ENCODE data around the gene FILIP1.

The FILIP1 gene

DNA sequence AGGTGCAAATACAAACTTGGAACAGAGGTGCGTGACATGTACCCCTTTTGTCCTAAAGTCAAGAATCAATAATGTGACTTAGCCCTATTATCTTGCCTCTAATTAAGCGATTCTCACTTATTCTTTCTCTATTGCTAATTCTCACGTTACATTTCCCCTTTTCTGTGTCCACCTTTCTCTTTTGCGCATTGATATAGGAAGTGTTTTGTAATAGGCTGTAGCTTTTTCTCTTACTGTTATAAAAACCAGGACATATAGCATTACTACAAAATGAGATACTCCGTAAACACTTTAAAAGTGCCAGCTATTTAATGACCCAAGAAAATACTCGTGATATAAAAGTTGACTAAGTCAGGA is 208.3 kb downstream of the FILIP1 start:
- DNase-seq, result no peak

- DNase-seq, result peak; percentile 92
Measured at GRCh38 chr6:75284632-75285282, 208.8 kb downstream of the FILIP1 start, which contains the start of gene TMEM30A. Gene TMEM30A (minus strand): TSS chr6:75284792. CDS start chr6:75284638, 154 bp downstream.

GRCh38 chr6:75283907-75284631 is 209.5 kb downstream of the FILIP1 start:
- no peak for DNase-seq

DNA sequence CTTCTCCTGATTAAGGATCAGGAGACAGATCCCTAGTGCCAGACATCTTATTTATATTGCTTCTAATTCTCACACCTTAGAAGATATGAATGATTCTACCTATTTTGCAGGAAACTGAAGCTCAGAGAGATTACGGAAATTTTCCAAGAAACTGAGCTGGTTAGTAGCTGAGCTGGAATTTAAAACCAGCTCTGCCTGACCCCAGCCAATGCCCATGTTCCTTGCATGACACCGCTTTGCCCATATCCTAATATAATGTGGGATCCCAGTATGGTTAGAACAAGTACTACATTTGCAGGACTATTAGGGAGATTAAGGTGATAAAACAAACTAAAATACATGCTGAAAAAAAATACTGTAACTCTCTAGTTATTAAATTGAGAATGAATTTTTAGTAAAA is 210.9 kb downstream of the FILIP1 start:
- DNase-seq, result no peak

GRCh38 chr6:75281653-75282052 is 211.9 kb downstream of the FILIP1 start:
- DNase-seq, result no peak

DNA sequence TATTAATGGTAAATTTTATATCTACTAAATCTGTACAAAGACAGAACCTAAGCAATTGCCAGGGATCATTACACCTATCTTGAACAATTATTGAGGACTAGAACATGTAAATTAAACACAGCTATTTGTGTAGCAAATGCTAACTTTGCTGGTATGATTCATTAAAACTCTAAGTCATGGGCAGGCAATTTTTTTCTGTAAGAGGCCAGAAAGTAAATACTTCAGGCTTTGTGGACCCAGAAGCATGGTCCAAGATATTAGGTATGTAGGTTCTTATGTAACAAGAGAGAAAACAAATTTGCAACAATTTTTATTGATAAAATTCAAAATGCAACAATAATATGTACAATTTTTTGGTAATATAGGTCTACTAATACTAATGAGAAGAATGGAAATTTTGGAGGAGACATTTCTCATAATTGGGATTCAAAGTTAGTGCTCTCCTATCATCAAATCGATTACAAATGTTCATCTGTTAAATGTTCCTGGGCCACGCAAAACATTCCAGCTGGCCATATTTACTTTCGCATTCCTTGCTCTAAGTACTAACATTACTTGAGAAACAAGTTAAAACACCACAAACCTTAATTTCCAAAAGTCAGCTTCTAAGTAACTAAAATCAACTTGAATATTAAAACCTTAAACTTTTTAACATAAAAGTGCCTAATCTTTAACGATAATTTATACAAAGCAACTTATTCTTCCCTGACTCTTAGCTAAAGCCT is 213.3 kb downstream of the FILIP1 start:
- no peak for DNase-seq

DNA sequence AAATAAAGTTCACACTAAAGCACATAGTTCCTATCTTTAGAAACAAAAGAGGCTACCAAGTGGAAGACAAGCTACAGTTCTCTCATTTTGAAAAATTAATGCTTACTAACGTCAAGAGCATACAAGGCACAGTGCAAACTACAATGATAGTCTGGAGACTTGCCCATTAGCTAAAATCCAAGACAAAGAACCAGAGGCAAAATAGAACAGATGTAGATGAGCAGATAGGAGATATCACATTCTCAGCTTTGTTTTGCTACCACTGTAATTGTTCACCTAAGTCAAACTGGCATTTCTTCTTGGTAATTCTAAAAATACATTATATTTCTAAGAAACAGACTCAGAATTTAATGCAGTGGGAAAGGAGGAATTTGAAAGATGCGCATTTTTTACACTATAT is 214.2 kb downstream of the FILIP1 start:
- DNase-seq, result no peak

- no peak for DNase-seq
Measured at GRCh38 chr6:75278474-75279077, 215.0 kb downstream of the FILIP1 start.

GRCh38 chr6:75275067-75275466 is 218.5 kb downstream of the FILIP1 start:
- no peak for DNase-seq

DNA sequence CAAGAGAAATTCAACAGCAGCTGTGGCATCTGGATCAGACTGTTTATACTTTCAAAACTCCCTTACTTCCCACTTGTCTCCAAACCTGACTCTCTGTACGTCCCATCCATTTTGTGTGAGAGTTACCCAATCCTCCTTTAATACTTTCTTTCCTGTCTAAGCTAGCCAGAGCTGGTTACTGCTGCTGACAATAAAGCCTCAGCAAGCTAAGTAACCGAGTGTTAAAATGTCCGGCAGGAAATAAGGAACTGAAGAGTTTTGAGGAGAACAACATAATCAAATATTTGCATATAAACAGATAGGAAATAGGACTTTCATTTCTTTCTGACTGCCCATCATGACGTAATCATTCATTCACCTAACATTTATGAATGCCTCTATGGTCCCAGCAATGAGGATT is 220.6 kb downstream of the FILIP1 start:
- DNase-seq, result no peak

- no peak for DNase-seq
Measured at GRCh38 chr6:75272145-75272840, 221.3 kb downstream of the FILIP1 start.

GRCh38 chr6:75268988-75269354 is 224.6 kb downstream of the FILIP1 start:
- no peak for DNase-seq

DNA sequence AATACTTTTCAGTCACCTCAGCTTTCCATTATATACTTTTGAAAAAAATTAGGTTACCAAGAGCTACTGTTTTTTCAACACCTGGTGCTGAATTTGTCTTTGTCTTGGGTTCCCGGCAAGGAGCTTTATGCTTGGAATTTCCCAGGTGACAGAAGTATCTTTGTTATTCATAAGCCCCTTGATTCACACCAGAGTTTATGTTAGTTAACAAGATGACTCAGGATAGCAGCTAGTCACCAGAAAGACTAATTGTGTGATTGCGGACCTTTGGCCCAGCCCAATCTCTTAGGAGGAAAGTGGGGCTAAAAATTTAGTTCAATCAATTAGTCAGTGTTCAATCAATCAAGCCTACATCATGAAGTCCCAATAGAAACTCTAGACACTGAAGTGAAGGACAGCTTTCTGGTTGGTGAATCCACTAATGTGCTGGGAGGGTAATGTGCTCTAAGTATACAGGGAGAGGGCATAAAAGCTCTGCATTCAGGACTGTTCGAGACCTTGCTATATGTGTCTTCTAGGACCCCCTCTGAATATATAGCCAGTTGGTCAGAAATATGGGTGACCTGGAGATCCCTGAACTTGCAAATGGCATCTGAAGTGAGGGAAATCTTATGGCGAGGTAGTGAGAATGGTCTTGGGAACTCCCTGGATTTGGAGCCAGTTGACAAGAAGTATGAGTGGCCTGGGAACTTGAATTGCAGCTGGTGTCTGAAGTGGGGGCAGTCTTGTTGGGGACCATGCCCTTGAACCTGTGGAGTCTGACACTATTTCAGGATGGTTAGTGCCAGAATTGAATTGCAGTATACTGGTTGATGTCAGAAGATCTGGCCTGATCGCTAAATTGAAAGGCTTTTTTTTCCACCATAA is 225.2 kb downstream of the FILIP1 start:
- no peak for DNase-seq

DNA sequence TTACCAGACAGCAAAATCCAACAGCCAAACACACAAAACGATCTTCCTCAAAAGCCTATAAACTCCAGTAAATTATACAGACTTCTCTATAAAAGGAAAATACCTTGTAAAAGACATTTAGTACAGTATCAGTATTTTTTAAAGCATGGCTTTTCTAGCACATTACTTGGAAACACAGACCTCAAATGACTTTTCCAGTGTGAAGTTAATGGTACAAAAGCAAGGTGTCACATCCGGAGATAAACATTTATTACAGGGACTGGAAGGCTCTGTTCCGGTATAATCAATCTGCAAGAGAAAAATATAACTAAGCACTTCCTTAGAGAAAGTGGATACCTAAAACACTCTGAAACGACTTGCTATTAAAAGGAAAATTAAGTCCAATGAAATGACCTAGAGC is 226.1 kb downstream of the FILIP1 start:
- DNase-seq, result no peak

DNA sequence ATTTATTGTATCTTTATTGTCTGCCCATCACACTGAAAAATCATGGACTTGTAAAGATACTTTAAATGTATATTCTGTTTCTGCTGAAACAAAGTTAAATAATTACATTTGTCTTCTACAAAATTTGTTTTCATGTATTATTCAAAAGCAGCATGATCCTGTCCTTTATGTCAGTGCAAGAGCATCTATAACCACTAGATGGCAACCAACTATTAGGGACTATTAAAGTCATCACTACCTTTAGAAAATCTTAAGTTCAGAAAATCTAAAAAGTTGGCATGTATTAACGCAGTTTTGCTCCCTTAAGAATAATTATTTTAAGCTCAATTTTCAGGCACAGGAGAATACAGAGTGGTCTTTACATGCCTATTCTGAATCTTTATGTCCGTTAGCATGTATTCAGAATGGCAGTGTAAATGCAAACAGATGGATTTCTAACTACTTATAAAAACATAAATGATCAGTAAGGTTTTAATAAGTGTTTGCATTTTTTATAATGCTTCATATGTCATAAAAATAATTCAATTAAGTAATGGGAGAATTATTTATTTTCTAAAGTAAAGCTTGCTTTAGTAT is 226.8 kb downstream of the FILIP1 start:
- DNase-seq, result no peak

DNA sequence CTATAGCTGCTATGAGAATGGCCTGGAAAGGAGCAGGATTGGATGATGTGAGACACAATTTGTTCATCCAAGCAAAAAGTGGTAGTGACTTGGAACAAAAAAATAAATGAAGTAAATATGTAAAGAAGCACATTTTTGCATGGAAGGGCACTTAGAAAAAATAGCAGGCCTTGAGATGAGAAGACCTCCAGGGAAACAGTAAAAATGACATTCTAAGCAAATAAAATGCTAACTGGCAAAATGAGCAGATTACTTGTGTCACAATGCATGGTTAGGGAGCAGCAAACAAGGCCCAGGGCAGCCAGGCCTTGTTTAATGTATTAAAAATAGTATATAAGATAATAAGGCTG is 230.2 kb downstream of the FILIP1 start:
- DNase-seq, result no peak

- no peak for DNase-seq
Measured at GRCh38 chr6:75262716-75263400, 230.7 kb downstream of the FILIP1 start.

DNA sequence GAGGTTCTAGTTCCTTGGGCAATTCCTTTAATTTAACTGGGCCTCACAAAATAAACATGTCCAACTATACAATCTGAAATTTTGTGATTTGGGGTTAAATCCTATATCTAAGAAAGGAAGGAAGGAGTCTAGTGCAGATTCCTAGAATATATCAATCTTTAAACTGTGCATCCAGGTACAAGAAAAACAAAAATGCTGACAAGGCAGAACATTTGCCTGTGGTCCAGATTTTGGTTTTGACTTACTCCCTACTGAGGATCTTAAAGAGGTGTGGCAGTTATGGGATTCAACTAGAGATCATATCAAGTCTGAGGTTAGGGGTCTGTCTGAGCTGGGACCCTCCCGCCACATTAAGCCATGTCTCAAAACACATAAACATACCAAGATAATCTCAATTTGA is 232.3 kb downstream of the FILIP1 start:
- DNase-seq, result no peak

DNA sequence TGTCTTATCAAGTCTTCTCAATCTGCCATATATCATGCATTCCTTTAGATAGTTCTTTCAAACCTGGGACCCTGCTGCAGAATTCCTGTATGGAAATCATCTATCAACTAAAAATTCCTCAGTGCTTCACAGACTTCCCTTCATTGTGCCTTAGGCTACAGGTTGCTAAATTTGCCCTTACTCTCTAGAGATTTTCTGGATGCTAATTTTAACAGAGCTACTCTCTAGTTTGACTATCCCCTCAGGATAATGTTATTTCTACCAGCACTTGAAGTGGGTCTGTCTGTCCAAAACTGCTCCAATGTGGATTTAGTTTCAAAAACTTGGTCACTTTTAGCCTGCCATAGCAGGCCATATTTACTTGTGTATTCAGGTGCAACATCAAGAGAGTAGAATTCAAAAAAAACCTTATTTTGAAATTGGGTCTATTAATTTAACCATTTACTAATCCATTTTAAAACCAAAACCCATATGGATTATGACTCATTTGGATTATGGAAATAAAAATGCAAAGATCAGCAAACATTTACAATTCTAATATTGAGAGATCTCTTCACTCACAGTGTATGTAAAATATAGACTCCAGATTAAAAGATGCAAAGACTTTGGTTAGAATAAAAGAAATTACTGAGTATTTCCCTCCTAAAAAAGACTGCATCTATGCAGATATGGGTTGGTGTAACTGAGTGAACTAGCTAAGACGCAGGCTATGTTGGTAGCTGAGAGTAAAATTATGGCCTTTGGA is 236.1 kb downstream of the FILIP1 start:
- no peak for DNase-seq

GRCh38 chr6:75250552-75250951 is 243.0 kb downstream of the FILIP1 start:
- no peak for DNase-seq
